NCI-H510A treated with DMSO at 0.1 percent for 48 hours (cell line): ENCODE results near the gene DOCK10.

Source experiments
- DNase-seq: peaks from one replicate; lab custom pipeline; 2025; lab: John Stamatoyannopoulos, UW

Gene DOCK10

GRCh38 chr2:224976629-224977525, 65.4 kb downstream of the DOCK10 start:
- DNase-seq, result no peak

GRCh38 chr2:224975761-224976160, 66.5 kb downstream of the DOCK10 start:
- DNase-seq, result no peak

GRCh38 chr2:224973112-224974016, 68.9 kb downstream of the DOCK10 start:
- DNase-seq, result no peak

GRCh38 chr2:224971214-224971613, 71.1 kb downstream of the DOCK10 start:
- DNase-seq, result peak; percentile 12

GRCh38 chr2:224970311-224970710, 72.0 kb downstream of the DOCK10 start:
- DNase-seq, result no peak

- DNase-seq, result no peak
Measured at GRCh38 chr2:224969633-224970260, 72.5 kb downstream of the DOCK10 start.

- DNase-seq, result no peak
Measured at GRCh38 chr2:224969095-224969494, 73.2 kb downstream of the DOCK10 start.

GRCh38 chr2:224968051-224968450, 74.2 kb downstream of the DOCK10 start:
- no peak for DNase-seq

- DNase-seq, result peak; percentile 19
Measured at GRCh38 chr2:224966613-224967012, 75.7 kb downstream of the DOCK10 start.

- DNase-seq, result no peak
Measured at GRCh38 chr2:224959556-224959955, 82.7 kb downstream of the DOCK10 start.

- no peak for DNase-seq
Measured at GRCh38 chr2:224958873-224959272, 83.4 kb downstream of the DOCK10 start.

- no peak for DNase-seq
Measured at GRCh38 chr2:224958462-224958857, 83.8 kb downstream of the DOCK10 start.

- no peak for DNase-seq
Measured at GRCh38 chr2:224957540-224958461, 84.5 kb downstream of the DOCK10 start.

- no peak for DNase-seq
Measured at GRCh38 chr2:224956706-224957105, 85.6 kb downstream of the DOCK10 start.

- no peak for DNase-seq
Measured at GRCh38 chr2:224954980-224955379, 87.3 kb downstream of the DOCK10 start.

GRCh38 chr2:224952936-224953657, 89.2 kb downstream of the DOCK10 start:
- DNase-seq, result no peak

- DNase-seq, result no peak
Measured at GRCh38 chr2:224951723-224952481, 90.4 kb downstream of the DOCK10 start.

GRCh38 chr2:224948859-224949258, 93.4 kb downstream of the DOCK10 start:
- no peak for DNase-seq

- DNase-seq, result no peak
Measured at GRCh38 chr2:224948005-224948404, 94.3 kb downstream of the DOCK10 start.

- DNase-seq, result no peak
Measured at GRCh38 chr2:224947566-224947965, 94.7 kb downstream of the DOCK10 start.
